Astrocyte of the cerebellum (primary cell): Measurements from ENCODE around the gene KANK3.
A peak's percentile ranks its signal among the peaks of the same experiment; 100 is the strongest.

Experiments
- DNase-seq: peaks from one replicate; pipeline ENCODE4 v3.0.0-alpha.2; 2011; ENCODE audit warnings: low read depth
- H3K4me3 ChIP-seq: 2 replicates; pipeline ENCODE4 v1.5.1; 2011; ENCODE audit warnings: mild to moderate bottlenecking, low read depth, low read length, moderate library complexity
- in situ Hi-C: cut with HindIII; loops from 2 replicates; pipeline ENCODE4 v1.10.0; 2017; ENCODE audit warnings: low sequenced_read_pairs
- TF ChIP-seq, protein P1 (sequence below): IDR thresholded peaks from 2 replicates; pipeline ENCODE4 v1.5.1; 2012; ENCODE audit warnings: low read length, low read depth, moderate library complexity, mild to moderate bottlenecking; ENCODE audit errors: missing control alignments

Gene KANK3

DNA sequence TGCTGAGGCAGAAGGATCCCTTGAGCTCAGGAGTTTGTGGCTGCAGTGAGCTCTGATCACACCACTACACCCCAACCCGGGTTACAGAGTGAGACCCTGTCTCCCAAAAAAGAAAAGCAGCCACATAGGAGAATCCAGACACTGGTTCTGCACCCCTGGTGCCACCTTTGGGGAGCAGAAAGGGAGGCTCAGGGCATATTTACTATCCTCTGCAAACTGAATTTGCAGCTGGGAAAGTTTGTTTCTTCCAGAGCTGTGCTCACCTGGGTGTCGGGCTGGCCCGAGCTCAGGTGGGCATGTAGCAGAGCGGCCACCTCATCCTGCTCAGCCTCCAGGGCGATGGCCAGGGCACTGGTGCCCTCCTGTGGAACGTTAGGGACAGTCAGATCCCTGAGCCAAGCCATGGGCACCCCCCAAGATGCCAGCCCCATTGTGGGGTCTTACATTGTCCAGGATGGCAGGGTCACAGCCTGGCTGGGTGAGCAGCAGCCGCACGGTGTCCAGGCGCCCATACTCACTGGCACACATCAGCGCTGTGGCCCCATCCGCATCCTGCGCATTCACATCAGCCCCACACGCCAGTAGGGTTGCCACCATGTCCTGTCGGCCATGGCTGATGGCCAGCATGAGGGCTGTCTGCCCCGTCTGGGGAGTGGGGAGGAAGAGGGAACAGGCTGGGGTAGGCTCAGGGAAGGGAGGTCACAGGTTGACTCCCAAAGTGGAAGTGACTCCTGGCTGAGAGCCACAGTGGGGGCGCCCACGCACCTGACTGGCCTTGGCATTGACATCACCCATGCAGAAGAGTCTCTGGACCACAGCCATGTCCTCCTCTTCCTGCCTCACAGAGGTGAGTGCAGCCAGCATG, 18.6 kb downstream of the KANK3 start:
- H3K4me3 ChIP-seq, result no peak overlapping the region
- DNase-seq, result no peak
- in situ Hi-C loops, result no loop called here

DNA sequence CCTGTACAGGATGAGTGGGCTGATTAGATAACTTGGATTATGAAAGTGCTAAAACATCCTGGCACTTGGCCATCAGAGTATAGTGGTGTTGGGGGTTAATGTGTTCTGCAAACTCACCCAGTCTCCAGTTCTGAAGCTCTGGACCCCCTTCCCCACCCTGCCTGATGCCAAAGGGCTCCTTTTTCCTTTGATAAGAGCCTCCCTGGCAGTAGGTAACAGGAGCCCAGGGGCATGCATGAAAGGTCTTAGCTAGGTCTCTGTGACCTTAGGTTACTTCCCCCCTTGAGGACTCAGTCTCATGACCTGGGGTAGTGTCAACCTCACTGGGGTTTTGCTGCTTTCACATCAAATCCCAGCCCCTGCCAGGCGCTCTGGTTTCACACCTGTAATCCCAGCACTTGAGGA, 19.3 kb downstream of the KANK3 start:
- in situ Hi-C loops, result no loop called here
- TF ChIP-seq, protein P1, sequence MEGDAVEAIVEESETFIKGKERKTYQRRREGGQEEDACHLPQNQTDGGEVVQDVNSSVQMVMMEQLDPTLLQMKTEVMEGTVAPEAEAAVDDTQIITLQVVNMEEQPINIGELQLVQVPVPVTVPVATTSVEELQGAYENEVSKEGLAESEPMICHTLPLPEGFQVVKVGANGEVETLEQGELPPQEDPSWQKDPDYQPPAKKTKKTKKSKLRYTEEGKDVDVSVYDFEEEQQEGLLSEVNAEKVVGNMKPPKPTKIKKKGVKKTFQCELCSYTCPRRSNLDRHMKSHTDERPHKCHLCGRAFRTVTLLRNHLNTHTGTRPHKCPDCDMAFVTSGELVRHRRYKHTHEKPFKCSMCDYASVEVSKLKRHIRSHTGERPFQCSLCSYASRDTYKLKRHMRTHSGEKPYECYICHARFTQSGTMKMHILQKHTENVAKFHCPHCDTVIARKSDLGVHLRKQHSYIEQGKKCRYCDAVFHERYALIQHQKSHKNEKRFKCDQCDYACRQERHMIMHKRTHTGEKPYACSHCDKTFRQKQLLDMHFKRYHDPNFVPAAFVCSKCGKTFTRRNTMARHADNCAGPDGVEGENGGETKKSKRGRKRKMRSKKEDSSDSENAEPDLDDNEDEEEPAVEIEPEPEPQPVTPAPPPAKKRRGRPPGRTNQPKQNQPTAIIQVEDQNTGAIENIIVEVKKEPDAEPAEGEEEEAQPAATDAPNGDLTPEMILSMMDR, result no peak
- DNase-seq, result no peak
- H3K4me3 ChIP-seq, result no peak overlapping the region

More for the DNA sequence above, 18.6 kb downstream of the KANK3 start:
- TF ChIP-seq, protein P1, result no peak

DNA sequence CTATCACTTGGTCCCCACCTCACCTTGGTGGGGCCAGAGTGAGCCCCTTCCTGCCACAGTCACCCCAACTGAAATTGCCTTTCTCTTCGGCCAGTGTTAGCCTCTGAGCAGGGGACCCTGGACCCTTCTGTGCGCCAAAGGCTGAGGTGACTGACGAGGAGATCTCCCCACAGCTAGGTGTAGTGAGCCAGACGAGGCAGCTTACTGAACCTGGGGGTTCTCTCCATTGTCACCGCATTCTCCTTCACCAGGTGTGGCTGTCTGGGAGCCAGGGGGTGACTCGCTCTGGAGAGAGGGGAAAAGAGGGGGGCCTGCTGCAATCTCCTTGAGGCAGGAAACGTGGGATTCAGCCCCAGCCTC, 20.4 kb downstream of the KANK3 start:
- DNase-seq, result no peak

DNA sequence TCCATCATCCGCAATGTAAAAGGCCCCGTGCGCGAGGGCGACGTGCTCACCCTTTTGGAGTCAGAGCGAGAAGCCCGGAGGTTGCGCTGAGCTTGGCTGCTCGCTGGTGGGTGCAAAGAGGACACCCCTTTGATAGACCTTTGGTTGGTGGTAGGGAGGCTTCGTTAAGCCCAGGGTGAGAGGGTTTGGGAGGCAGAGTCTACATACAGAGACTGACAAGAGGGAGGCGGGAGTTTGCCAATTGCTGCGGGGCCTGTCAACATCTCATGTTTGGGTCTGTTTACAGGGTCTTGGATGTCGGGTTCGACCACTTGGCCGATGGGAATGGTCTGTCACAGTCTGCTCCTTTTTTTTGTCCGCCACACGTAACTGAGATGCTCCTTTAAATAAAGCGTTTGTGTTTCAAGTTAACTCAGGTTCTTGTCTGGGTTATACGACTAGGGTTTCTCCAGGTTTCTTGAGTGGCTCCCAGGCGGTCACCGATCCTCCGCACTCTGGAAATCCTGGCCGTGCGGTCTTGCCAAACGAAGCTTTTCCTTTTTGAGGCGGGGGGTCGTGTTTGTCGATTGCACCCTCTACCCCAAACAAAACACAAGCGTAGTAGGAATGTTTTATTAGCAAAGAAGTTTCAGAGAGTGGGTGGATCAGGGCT, 20.9 kb downstream of the KANK3 start:
- peak overlapping the region; percentile 100 for H3K4me3 ChIP-seq
- TF ChIP-seq, protein P1, result no peak
- no peak for DNase-seq
- in situ Hi-C loops, result no loop called here

More for the DNA sequence above, 20.4 kb downstream of the KANK3 start:
- TF ChIP-seq, protein P1, result no peak
- in situ Hi-C loops, result no loop called here
- peak overlapping the region; percentile 100 for H3K4me3 ChIP-seq

DNA sequence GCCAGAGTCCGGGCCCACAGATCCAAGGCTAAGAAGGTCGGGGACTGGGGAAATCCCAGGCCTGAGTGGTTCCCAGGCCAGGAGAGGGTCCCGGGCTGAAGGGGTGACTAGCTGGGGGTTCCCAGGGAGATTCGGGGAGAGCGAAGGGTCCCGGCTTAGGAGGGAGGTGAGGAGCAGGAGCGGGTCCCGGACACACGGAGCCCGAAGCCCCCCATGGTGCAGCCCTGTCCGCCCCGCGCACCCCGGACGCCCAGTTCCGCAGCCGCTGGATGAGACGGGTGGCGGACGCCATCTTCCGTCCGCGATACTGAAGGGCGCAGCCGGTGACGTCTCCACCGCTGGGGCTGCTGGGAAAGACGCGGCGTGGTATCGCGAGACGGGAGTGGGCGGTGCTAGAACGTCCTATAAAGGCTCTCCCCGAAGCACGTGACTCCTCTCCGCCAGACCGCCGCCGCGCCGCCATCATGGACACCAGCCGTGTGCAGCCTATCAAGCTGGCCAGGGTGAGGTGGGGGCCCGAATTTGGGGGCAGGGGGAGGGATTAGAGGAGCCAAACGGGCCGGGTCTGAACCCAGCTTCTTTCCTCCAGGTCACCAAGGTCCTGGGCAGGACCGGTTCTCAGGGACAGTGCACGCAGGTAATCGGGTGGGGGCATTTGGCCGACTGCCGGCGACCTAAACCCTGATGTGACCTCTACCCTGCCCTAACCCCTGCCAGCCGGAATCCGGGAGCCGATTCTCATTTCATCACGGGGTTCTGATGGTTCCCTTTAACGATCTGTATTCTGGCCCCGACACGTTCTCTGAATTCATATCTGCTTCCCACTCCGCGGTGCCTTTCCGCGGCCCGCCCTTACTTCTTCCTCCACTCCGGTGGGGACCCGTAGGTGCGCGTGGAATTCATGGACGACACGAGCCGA, 21.7 kb downstream of the KANK3 start, which contains the start of the genes NDUFA7 and RPS28:
Gene NDUFA7, minus strand, starts transcription at position 309 of the 919 bp plus-strand sequence. Its CDS starts 17 bp downstream, at position 292.
Gene RPS28, plus strand, starts transcription at position 430 of the 919 bp plus-strand sequence. Its CDS starts 35 bp downstream, at position 465.
- H3K4me3 ChIP-seq, result peak within 1 kb of the TSS; percentile 100
- in situ Hi-C loops, result no loop called here
- DNase-seq, result peak; percentile 90
- TF ChIP-seq, protein P1, result peak; percentile 15
